IMR-90 (cell line): Measurements from ENCODE around the gene GATAD2A. TPM values are rescaled to one million over a fixed set of nuclear protein-coding genes. Genes with fewer than 3 reads are reported as not detected.
A peak's percentile ranks its signal among the peaks of the same experiment; 100 is the strongest.

Experiments used
- ATAC-seq: fragments of 200-7000 bp; cut with Tn5 transposase; 2 replicates; pipeline ENCODE4 v1.9.1; 2020; ENCODE audit warnings: low read depth, mild to moderate bottlenecking, moderate library complexity
- BruUV-seq: library from RNA; stranded (reverse); fragments of 400-500 nt; replicated peaks from 2 replicates; lab custom pipeline; 2021; lab: Mats Ljungman, UMichigan
- CTCF ChIA-PET: fragments of 300-600 bp; formaldehyde crosslinking; extraction: SDS; loops from one replicate; lab custom pipeline; 2021; ENCODE audit warnings: antibody characterized with exemption; lab: Yijun Ruan, JAX
- POLR2A ChIA-PET: fragments of 300-600 bp; sonication (Branson Sonifier 250); formaldehyde crosslinking; loops from one replicate; lab custom pipeline; 2022; ENCODE audit warnings: antibody characterized with exemption; ENCODE audit not compliant: unreplicated experiment; lab: Charles Lee
- DNase-seq: peaks from one replicate; pipeline ENCODE4 v3.0.0; 2013
- H2AFZ ChIP-seq: replicated peaks from 2 replicates; pipeline ENCODE3; 2013; ENCODE audit warnings: low read length, mild to moderate bottlenecking; ENCODE audit not compliant: poor library complexity
- H2AK5ac ChIP-seq: 2 replicates; pipeline ENCODE4 v1.6.1; 2013; ENCODE audit warnings: low read depth, low read length, inconsistent platforms
- H2AK9ac ChIP-seq: replicated peaks from 2 replicates; pipeline ENCODE3; 2013; ENCODE audit warnings: mild to moderate bottlenecking, low read depth, low read length, moderate library complexity; ENCODE audit not compliant: poor library complexity
- H2BK120ac ChIP-seq: 2 replicates; pipeline ENCODE4 v1.6.1; 2013; ENCODE audit warnings: low read depth, low read length, inconsistent platforms
- H2BK15ac ChIP-seq: 3 replicates; pipeline ENCODE4 v1.6.1; 2013; ENCODE audit warnings: low read depth, low read length, inconsistent platforms
- H2BK20ac ChIP-seq: 2 replicates; pipeline ENCODE4 v1.6.1; 2013; ENCODE audit warnings: low read depth, mild to moderate bottlenecking, inconsistent platforms, low read length, moderate library complexity
- H2BK5ac ChIP-seq: 2 replicates; pipeline ENCODE4 v1.6.1; 2013; ENCODE audit warnings: mild to moderate bottlenecking, low read depth, low read length, inconsistent platforms; ENCODE audit not compliant: poor library complexity, severe bottlenecking
- H3K14ac ChIP-seq: replicated peaks from 2 replicates; pipeline ENCODE4 v1.6.1; 2013; ENCODE audit warnings: low read depth, low read length, inconsistent platforms
- H3K18ac ChIP-seq: 2 replicates; pipeline ENCODE4 v1.6.1; 2013; ENCODE audit warnings: low read depth, low read length, control low read depth
- H3K23ac ChIP-seq: 2 replicates; pipeline ENCODE4 v1.6.1; 2013; ENCODE audit warnings: low read depth, low read length, inconsistent platforms
- H3K27ac ChIP-seq: 2 replicates; pipeline ENCODE4 v1.5.1; 2013; ENCODE audit warnings: mild to moderate bottlenecking, control low read depth, low read length; ENCODE audit not compliant: insufficient read depth
- H3K27me3 ChIP-seq: 2 replicates; pipeline ENCODE4 v1.6.1; 2013; ENCODE audit warnings: low read length; ENCODE audit not compliant: control insufficient read depth, insufficient read depth
- H3K36me3 ChIP-seq: 2 replicates; pipeline ENCODE4 v1.6.1; 2013; ENCODE audit warnings: low read length, mixed read lengths; ENCODE audit not compliant: control insufficient read depth, insufficient read depth
- H3K4ac ChIP-seq: 2 replicates; pipeline ENCODE4 v1.6.1; 2013; ENCODE audit warnings: low read depth, low read length, inconsistent platforms
- H3K4me1 ChIP-seq: 2 replicates; pipeline ENCODE4 v1.6.1; 2013; ENCODE audit warnings: low read length, mixed read lengths; ENCODE audit not compliant: control insufficient read depth, insufficient read depth
- H3K4me2 ChIP-seq: 2 replicates; pipeline ENCODE4 v1.6.1; 2013; ENCODE audit warnings: low read depth, mild to moderate bottlenecking, control low read depth, low read length, moderate library complexity
- H3K4me3 ChIP-seq: 2 replicates; pipeline ENCODE4 v1.5.1; 2013; ENCODE audit warnings: low read depth, mild to moderate bottlenecking, control low read depth, low read length, moderate library complexity; ENCODE audit not compliant: insufficient read depth
- H3K56ac ChIP-seq: 2 replicates; pipeline ENCODE4 v1.6.1; 2013; ENCODE audit warnings: low read length, inconsistent platforms; ENCODE audit not compliant: insufficient read depth; ENCODE audit errors: extremely low read depth
- H3K79me1 ChIP-seq, 2 experiments: 2 replicates each; pipeline ENCODE4 v1.6.1; 2013; ENCODE audit warnings: low read length in 2 of 2, inconsistent platforms in 1 of 2, low read depth in 1 of 2
- H3K9ac ChIP-seq: 2 replicates; pipeline ENCODE4 v1.6.1; 2013; ENCODE audit warnings: low read depth, low read length, control low read depth
- H3K9me1 ChIP-seq: 2 replicates; pipeline ENCODE4 v1.6.1; 2013; ENCODE audit warnings: low read length, inconsistent platforms; ENCODE audit not compliant: insufficient read depth
- H3K9me3 ChIP-seq: 2 replicates; pipeline ENCODE4 v1.6.1; 2013; ENCODE audit warnings: low read length; ENCODE audit not compliant: control insufficient read depth, insufficient read depth
- H4K20me1 ChIP-seq: 2 replicates; pipeline ENCODE4 v1.6.1; 2013; ENCODE audit warnings: low read length, inconsistent platforms; ENCODE audit not compliant: insufficient read depth
- H4K5ac ChIP-seq: 2 replicates; pipeline ENCODE4 v1.6.1; 2013; ENCODE audit warnings: mild to moderate bottlenecking, low read depth, low read length, control low read depth
- H4K8ac ChIP-seq, 2 experiments: 2 replicates each; pipeline ENCODE4 v1.6.1; 2013; ENCODE audit warnings: low read depth in 2 of 2, low read length in 2 of 2, control low read depth in 1 of 2, inconsistent platforms in 1 of 2
- H4K91ac ChIP-seq: 2 replicates; pipeline ENCODE4 v1.6.1; 2013; ENCODE audit warnings: low read depth, low read length, inconsistent platforms; ENCODE audit not compliant: insufficient read depth
- CEBPB ChIP-seq: IDR thresholded peaks from 2 replicates; pipeline ENCODE4 v1.6.1; 2012; ENCODE audit warnings: low read depth, low read length, improper control_type of control experiment
- MAFK ChIP-seq: IDR thresholded peaks from 2 replicates; pipeline ENCODE4 v1.6.1; 2012; ENCODE audit warnings: low read depth, low read length, improper control_type of control experiment
- MAZ ChIP-seq: IDR thresholded peaks from 2 replicates; pipeline ENCODE4 v1.6.1; 2012; ENCODE audit warnings: low read depth, mild to moderate bottlenecking, low read length, improper control_type of control experiment, moderate library complexity, borderline replicate concordance
- NFE2L2 ChIP-seq: fragments of 150-350 bp; IDR thresholded peaks from 2 replicates; pipeline ENCODE4 v1.6.1; 2016; ENCODE audit warnings: low read depth, mild to moderate bottlenecking, low read length
- RFX5 ChIP-seq: IDR thresholded peaks from 2 replicates; pipeline ENCODE4 v1.8.0; 2012; ENCODE audit warnings: low read depth, mild to moderate bottlenecking, low read length, moderate library complexity
- SMC3 ChIP-seq: fragments of 150-350 bp; IDR thresholded peaks from 2 replicates; pipeline ENCODE4 v1.6.1; 2016; ENCODE audit warnings: low read depth, mild to moderate bottlenecking, antibody characterized with exemption, low read length, moderate library complexity
- WGBS, 2 experiments: methylation state at CpG; one replicate each; pipeline versions ENCODE4 v1.1.5 to v1.1.7; 2013; ENCODE audit warnings: missing lambda C conversion rate in 2 of 2; ENCODE audit not compliant: insufficient read length in 1 of 2; ENCODE audit errors: extremely low coverage in 2 of 2; 5-methylcytosine and 5-hydroxymethylcytosine counted together
- dilution Hi-C: fragments of 300-500 bp; cut with HindIII; formaldehyde crosslinking; loops from one replicate; pipeline ENCODE4 v1.14.3; 2018; ENCODE audit warnings: low sequenced_read_pairs; ENCODE audit not compliant: unreplicated experiment
- in situ Hi-C: fragments of 300-500 bp; cut with MboI; formaldehyde crosslinking; loops from 3 replicates; pipeline ENCODE4 v1.14.3; 2019; ENCODE audit warnings: low sequenced_read_pairs, inconsistent platforms, mixed read lengths
- intact Hi-C: fragments of 100-400 bp; cut with micrococcal nuclease; formaldehyde crosslinking; loops from 2 replicates; pipeline ENCODE4 v1.10.0; 2022
- polyA plus RNA-seq, 3 experiments: library from polyadenylated mRNA; depleted of rRNA; stranded (reverse); fragments of >200 nt; gene quantifications; 2 replicates each; pipeline ENCODE4 v1.2.3, GENCODE V29; 2012; ENCODE audit warnings: low replicate concordance in 1 of 3
- total RNA-seq: library from RNA; depleted of rRNA; stranded (reverse); fragments of >200 nt; gene quantifications from 2 replicates; pipeline ENCODE4 v1.2.3, GENCODE V29; 2012
- TF ChIP-seq, protein P1 (sequence below): fragments of 150-350 bp; IDR thresholded peaks from 2 replicates; pipeline ENCODE4 v1.6.1; 2017; ENCODE audit warnings: mild to moderate bottlenecking, antibody characterized with exemption, low read length, low read depth

The GATAD2A gene
- total and polyA plus RNA-seq, 2 of the 4 experiments (the other 2 are of a cell fraction): 23.5 to 33.2 TPM

DNA sequence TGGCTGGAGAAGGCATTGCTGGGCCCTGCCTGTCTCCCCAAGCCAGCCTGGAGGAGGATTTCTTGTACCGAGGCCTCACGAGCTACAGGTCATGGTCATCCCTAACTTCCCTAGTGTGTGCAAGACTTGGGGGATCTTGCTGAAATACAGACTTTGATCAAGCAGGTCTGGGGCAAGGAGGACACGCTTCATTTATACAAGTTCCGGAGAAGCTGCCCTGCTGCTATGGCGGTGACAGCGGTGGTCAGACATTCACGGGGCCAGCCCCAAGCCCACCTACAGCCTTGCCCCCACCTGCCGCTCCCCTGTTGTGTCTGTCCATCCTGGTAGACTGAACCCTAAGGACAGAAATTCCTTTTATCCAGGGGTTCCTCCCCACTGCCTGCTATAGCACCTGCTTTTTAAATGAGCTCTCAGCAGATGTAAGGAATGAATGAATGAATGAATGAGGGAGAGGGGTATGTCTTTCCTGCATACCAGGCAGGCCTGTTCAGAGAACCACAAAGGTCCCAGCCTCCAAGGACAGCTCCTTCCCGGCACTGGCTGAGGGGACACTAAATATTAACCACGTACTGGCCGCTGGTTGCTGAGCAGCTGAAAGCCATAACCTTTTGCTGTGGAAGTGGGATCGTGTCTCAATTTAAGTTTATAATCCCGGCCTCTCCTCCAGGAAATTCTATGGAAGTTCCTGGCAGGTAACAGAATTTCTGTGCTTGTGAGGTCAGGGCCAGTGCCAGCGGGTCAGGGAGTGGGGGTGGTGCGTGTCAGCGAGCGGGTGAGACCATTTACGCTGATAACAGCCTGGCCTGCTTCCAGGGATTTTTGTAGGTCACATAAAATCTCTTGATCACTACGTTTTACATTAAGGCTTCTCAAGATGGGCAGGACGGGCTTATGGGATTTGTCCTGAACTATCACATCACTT lies 82.7 kb downstream of the GATAD2A start:
- Histone ChIP-seq H2AFZ (peak overlapping the region; percentile 72), H4K91ac (peak overlapping the region; percentile 83), H2BK20ac (peak overlapping the region; percentile 24), H3K9me3 (no peaks in the 10 kb centered on the region), H3K36me3 (peaks cover 11% of the 10 kb centered on the region), H3K4ac (peak overlapping the region; percentile 96), H3K4me3 (no peak overlapping the region), H2AK5ac (peak overlapping the region; percentile 90), H3K4me2 (peak overlapping the region; percentile 21), H3K18ac (peak overlapping the region; percentile 4; the same call in 1 of the 2 replicates), H3K79me1 (peaks cover 18 to 81% of the 10 kb centered on the region in 2 experiments), H3K56ac (peak overlapping the region; percentile 57), H3K27ac (peak overlapping the region; percentile 64), H2BK120ac (peak overlapping the region; percentile 72), H2BK15ac (peak overlapping the region; percentile 61; the same call in 1 of the 3 replicates), H4K5ac (peak overlapping the region; percentile 65), H3K27me3 (no peaks in the 10 kb centered on the region), H3K9ac (peak overlapping the region; percentile 27; the same call in 1 of the 2 replicates), H4K20me1 (peaks cover under 1% of the 10 kb centered on the region; the same call in 1 of the 2 replicates), H2BK5ac (peak overlapping the region; percentile 73), H3K23ac (peak overlapping the region; percentile 37), H4K8ac (peak overlapping the region; percentile 38 to 94), H3K14ac (peak overlapping the region; percentile 21), H3K4me1 (peaks cover 39% of the 10 kb centered on the region), H2AK9ac (peak overlapping the region; percentile 93), H3K9me1 (peaks cover 21% of the 10 kb centered on the region)
- ATAC-seq: no peak
- intact Hi-C loops (loop anchor here (2.0 to 5.0 kb wide), 2 partner anchors 83 to 101 kb away; partner anchors contain the start of gene GATAD2A), dilution Hi-C loops (no loop called here), in situ Hi-C loops (no loop called here)
- no TSS peak for BruUV-seq
- TF ChIP-seq SMC3: no peak
- no peak for TF ChIP-seq NFE2L2
- TF ChIP-seq MAFK: no peak
- TF ChIP-seq, protein P1, sequence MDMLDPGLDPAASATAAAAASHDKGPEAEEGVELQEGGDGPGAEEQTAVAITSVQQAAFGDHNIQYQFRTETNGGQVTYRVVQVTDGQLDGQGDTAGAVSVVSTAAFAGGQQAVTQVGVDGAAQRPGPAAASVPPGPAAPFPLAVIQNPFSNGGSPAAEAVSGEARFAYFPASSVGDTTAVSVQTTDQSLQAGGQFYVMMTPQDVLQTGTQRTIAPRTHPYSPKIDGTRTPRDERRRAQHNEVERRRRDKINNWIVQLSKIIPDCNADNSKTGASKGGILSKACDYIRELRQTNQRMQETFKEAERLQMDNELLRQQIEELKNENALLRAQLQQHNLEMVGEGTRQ: no peak
- TF ChIP-seq MAZ: no peak
- no peak for TF ChIP-seq RFX5
- no peak for TF ChIP-seq CEBPB
- DNase-seq: no peak
- CTCF ChIA-PET: interaction anchor here (1.0 kb wide), 1 partner anchor 120 kb away, joined by 4 read pairs; no protein-coding TSS in a partner anchor
- WGBS, 2 experiments: 27% methylated on average over 6 of the region's 20 CpGs; no CpG with 5 or more reads in 1 of the 2 experiments
- POLR2A ChIA-PET: no interaction called here
